NCI-H1694 (cell line): ENCODE measurements around the gene SIGLEC10.

Experiments
- DNase-seq: peaks from one replicate; lab custom pipeline; 2025; lab: John Stamatoyannopoulos, UW

Gene SIGLEC10

GRCh38 chr19:51365211-51365964 is 52.1 kb downstream of the SIGLEC10 start:
- no peak for DNase-seq

- DNase-seq = no peak
Observed at GRCh38 chr19:51364200-51365106, 53.0 kb downstream of the SIGLEC10 start.

GRCh38 chr19:51361239-51361638 is 56.2 kb downstream of the SIGLEC10 start:
- DNase-seq = no peak
